ENCODE measurements around the gene ACE. TPM values are rescaled to one million over a fixed set of nuclear protein-coding genes. Genes with fewer than 3 reads are reported as not detected.

The ACE gene
- total RNA-seq, 1 experiment from 2014 or later: 5.4 TPM

- peaks cover 12% of the 10 kb centered on the region for H3K27me3 Mint-ChIP-seq (ENCODE audit: low read depth)
- Histone ChIP-seq H4K8ac (replicated peaks; ENCODE audit: insufficient read length, low read depth, low read length) (no peak overlapping the region), H3K23me2 (ENCODE audit: insufficient read length, low read depth, low read length, poor library complexity, severe bottlenecking) (peaks cover 6% of the 10 kb centered on the region), H3K9me3 (ENCODE audit: control insufficient read depth, low read depth, low read length) (no peaks in the 10 kb centered on the region), H3T11ph (ENCODE audit: low read length) (no peak overlapping the region), H3K4ac (ENCODE audit: low read depth, low read length) (no peak overlapping the region), H3K9ac (ENCODE audit: extremely low read depth, insufficient read length, low read length) (no peak overlapping the region), H3K14ac (ENCODE audit: insufficient read depth, low read length) (no peak overlapping the region), H3K27ac (ENCODE audit: insufficient read length, low read depth, low read length) (no peak overlapping the region), H3K4me1 (ENCODE audit: insufficient read depth, low read length) (0 out of 2 replicates have a peak, but pooled peaks cover 6% of the 10 kb centered on the region), H3K4me2 (ENCODE audit: insufficient read depth, insufficient read length, low read length) (no peak overlapping the region), H2BK12ac (ENCODE audit: insufficient read length, low read depth, low read length) (no peak overlapping the region), H3K27me3 (ENCODE audit: insufficient read depth, low read length) (no peaks in the 10 kb centered on the region), H3K18ac (ENCODE audit: insufficient read length, low read depth, low read length) (no peak overlapping the region), H4K20me1 (ENCODE audit: control insufficient read depth, insufficient read depth, insufficient read length) (no peaks in the 10 kb centered on the region), H3K23ac (ENCODE audit: insufficient read length, low read depth, low read length) (no peak overlapping the region), H4K5ac (ENCODE audit: insufficient read length, low read depth, low read length) (no peak overlapping the region), H3K79me2 (ENCODE audit: insufficient read depth, low read length) (no peaks in the 10 kb centered on the region), H2AK5ac (ENCODE audit: insufficient read length, low read length) (no peak overlapping the region), H2BK120ac (ENCODE audit: low read depth, low read length, poor library complexity, severe bottlenecking) (no peak overlapping the region), H2AFZ (ENCODE audit: low read length) (no peak overlapping the region), H2BK15ac (ENCODE audit: low read depth, low read length) (no peak overlapping the region), H3K56ac (ENCODE audit: insufficient read length, low read depth, low read length) (no peak overlapping the region), H3K79me1 (ENCODE audit: insufficient read depth, low read depth, low read length, poor library complexity, severe bottlenecking) (no peaks in the 10 kb centered on the region), H2BK20ac (ENCODE audit: low read depth, low read length, poor library complexity, severe bottlenecking) (no peak overlapping the region), H4K91ac (ENCODE audit: insufficient read length, low read depth, low read length) (no peak overlapping the region), H2BK5ac (ENCODE audit: insufficient read length, low read length) (no peak overlapping the region)
- WGBS (ENCODE audit: extremely low coverage, insufficient read length, low lambda C conversion rate): no CpG with 5 or more reads among the region's 1 CpG
- no peak overlapping the region for H3K27ac Mint-ChIP-seq
- no peaks in the 10 kb centered on the region for H3K36me3 Mint-ChIP-seq (ENCODE audit: insufficient read depth in 1 of 3, low read depth in 3 of 3)
- TF ChIP-seq, protein P1, sequence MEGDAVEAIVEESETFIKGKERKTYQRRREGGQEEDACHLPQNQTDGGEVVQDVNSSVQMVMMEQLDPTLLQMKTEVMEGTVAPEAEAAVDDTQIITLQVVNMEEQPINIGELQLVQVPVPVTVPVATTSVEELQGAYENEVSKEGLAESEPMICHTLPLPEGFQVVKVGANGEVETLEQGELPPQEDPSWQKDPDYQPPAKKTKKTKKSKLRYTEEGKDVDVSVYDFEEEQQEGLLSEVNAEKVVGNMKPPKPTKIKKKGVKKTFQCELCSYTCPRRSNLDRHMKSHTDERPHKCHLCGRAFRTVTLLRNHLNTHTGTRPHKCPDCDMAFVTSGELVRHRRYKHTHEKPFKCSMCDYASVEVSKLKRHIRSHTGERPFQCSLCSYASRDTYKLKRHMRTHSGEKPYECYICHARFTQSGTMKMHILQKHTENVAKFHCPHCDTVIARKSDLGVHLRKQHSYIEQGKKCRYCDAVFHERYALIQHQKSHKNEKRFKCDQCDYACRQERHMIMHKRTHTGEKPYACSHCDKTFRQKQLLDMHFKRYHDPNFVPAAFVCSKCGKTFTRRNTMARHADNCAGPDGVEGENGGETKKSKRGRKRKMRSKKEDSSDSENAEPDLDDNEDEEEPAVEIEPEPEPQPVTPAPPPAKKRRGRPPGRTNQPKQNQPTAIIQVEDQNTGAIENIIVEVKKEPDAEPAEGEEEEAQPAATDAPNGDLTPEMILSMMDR (conservative IDR thresholded peaks at IDR 0.05): no peak
- H3K4me3 Mint-ChIP-seq: no peak overlapping the region
- H3K9me3 Mint-ChIP-seq: no peaks in the 10 kb centered on the region
- no peak for DNase-seq
- H3K4me1 Mint-ChIP-seq: peaks cover 30 to 32% of the 10 kb centered on the region in 2 experiments
Observed at GRCh38 chr17:63519116-63519881, 42.4 kb downstream of the ACE start.

Measured in H9 (cell line).